A673 (cell line): ENCODE measurements around the gene CHRNA3.

Source experiments
- CTCF ChIP-seq: fragments of 300-800, 200-600 bp; sonication (generic); conservative IDR thresholded peaks from 2 replicates; pipeline ENCODE4 v1.5.1; 2017; ENCODE audit warnings: low read depth, mild to moderate bottlenecking, antibody characterized with exemption, low read length, moderate library complexity, mixed read lengths
- EZH2 ChIP-seq: fragments of 200-600 bp; sonication (generic); IDR thresholded peaks from 2 replicates; pipeline ENCODE4 v1.6.1; 2017; ENCODE audit warnings: borderline replicate concordance, low read depth, mild to moderate bottlenecking, mixed read lengths, antibody characterized with exemption, low read length; ENCODE audit not compliant: poor library complexity, severe bottlenecking

GRCh38 chr15:78640527-78641101 lies 19.8 kb upstream of the CHRNA3 start:
- TF ChIP-seq CTCF (no peak), EZH2 (no peak)
